IPS-11a (cell line): ENCODE measurements around the gene TXN2.

Source experiments
- H3K4me3 ChIP-seq: one replicate; pipeline ENCODE4 v1.5.1; 2013; ENCODE audit warnings: low read depth, low read length, control low read depth

The TXN2 gene

GRCh38 chr22:36486619-36487384, 5.4 kb upstream of the TXN2 start:
- no peak overlapping the region for H3K4me3 ChIP-seq

- H3K4me3 ChIP-seq = peak overlapping the region; percentile 80
Observed at GRCh38 chr22:36480941-36481392, 473 bp downstream of the TXN2 start.

- H3K4me3 ChIP-seq = no peak overlapping the region
Observed at GRCh38 chr22:36478966-36479365, 2.5 kb downstream of the TXN2 start.

- no peak overlapping the region for H3K4me3 ChIP-seq
Observed at GRCh38 chr22:36475341-36475740, 6.1 kb downstream of the TXN2 start.

DNA sequence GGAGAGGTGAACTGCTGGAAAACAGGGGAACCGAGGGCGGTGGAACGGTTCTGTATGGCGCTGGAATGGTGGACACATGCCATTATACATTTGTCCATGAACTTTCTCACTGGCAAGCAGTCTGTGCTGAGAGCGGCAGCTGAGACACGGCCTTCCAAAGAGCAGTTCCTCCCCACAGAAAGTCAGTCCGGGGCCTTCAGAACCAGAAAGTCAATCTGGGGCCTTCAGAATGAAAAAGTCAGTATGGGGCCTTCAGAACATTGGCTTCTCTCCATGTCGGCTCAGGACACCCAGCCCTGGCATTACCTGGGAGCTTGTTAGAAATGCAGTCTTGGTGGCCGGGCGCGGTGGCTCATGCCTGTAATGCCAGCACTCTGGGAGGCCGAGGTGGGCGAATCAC, 8.8 kb downstream of the TXN2 start:
- H3K4me3 ChIP-seq = no peak overlapping the region

DNA sequence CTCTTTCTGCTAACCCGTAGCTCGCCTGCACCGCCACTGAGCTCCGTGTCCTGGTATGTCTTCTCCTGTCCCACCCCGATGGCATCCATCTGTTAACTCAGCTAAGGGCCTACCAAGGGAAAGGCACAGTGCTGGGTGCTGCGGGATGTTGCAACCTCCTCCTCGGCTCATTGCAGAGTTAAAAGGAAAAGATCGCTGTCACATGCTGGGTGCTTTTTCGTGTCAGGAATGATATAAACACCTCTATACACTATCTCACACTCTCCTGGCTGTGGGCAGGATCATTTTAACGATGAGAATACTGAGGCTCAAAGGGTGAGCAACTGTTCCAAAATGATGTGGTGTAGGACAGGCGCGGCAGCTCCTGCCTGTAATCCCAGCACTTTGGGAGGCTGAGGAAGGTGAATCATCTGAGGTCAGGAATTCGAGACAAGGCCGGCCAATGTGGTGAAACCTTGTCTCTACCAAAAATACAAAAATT, 10.1 kb downstream of the TXN2 start:
- no peak overlapping the region for H3K4me3 ChIP-seq

DNA sequence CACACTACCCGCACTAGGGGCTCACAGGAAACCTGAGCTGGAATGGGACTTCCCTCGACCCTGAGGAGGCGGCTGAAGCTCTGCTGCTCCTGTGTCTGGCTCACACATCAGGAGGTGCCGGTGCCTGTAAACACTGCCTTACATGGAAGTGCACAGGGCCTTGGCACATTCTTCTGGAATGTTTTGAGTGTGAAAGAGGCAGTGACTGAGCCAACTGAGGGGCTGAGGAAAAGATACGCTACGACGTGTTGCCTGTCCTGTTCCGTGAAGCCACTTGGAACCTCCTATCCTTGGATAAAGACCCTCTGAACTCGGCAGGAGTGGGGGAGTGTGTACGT, 10.5 kb downstream of the TXN2 start:
- H3K4me3 ChIP-seq = no peak overlapping the region

DNA sequence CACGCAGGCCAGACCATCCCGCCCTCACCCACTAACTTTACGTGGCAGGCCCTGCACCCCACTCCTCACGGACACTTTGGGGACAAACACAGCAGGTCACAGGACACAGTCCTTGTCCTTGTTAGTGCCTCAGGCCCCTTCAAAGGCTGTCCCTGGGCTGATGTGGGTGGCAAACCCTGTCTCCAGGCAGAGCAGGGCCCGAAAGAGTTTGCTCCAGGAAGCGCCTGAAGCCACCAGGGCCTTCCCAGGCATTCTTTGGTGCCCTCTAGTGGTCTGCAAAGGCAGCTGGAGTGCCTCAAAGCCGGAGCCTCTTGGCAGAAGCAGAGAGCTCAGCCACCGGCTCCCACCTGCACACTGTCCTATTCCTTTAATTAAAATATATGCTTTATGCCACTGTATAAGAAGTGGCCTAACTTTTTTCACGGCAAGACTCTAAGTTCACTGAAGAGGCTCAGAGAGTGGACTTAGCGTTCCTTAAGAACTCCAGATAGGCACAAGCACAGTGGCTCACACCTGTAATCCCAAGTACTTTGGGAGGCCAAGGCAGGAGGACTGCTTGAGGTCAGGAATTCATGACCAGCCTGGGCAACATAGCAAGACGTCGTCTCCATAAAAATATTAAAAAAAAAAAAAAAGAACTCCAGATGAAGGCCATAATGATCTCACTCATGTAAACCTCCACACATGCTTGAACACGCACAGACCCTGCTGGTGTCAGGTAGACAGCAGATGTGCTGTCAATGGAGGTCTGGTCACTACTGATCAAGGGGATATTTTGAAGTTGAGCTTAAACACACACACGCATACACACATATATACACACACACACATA, 11.1 kb downstream of the TXN2 start:
- H3K4me3 ChIP-seq = no peak overlapping the region

DNA sequence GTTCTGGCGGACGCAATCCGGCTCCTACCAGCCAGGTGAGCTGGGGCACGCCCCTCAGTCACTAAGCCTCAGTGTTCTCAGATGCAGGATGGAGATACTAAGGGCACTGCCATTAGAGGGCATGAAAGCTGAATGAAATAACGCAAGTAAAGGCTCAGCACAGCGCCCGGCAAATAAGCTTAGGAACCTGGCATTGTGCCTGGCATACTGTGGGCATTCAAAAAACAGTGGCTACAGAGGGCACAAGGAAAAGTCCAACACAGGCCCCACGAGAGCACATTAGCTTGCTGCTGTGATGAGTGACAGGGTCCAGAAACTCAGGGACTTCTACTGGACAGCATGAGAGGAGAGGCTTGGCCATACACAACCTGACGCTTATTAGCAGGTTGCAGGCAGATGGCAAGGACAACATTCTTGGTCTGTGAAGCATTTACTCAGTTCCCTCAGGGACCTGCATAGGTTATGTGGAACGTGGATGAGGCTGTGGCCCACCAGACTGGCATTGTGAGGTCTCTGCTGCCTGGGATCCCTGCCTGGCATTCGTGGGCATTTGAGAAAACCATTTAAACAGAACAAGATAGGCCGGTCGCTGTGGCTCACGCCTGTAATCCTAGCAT, 12.2 kb downstream of the TXN2 start:
- H3K4me3 ChIP-seq = no peak overlapping the region

DNA sequence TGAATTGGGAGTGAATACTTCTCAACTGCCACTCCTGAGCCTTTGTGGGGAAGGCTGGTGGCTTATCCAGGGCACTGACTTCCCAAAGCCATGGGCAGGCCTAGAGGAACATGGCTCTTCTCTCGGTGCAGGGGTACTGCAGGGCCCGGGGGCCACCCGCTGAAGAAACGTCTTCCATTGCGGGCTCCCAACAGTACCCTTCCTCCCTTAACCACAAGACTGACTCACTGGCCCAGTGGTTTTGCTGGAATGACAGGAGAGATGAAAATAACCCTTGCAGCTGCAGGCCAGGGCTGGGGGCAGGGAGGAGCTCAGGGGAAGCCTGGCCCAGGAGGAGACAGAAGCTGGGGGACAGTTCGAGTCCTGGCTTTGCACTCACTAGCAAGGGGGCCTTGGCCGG, 13.5 kb downstream of the TXN2 start:
- no peak overlapping the region for H3K4me3 ChIP-seq

- H3K4me3 ChIP-seq = no peak overlapping the region
Observed at GRCh38 chr22:36467042-36467810, 14.2 kb downstream of the TXN2 start.

GRCh38 chr22:36466258-36466657, 15.2 kb downstream of the TXN2 start:
- no peak overlapping the region for H3K4me3 ChIP-seq

- no peak overlapping the region for H3K4me3 ChIP-seq
Observed at GRCh38 chr22:36465232-36466021, 16.0 kb downstream of the TXN2 start.

DNA sequence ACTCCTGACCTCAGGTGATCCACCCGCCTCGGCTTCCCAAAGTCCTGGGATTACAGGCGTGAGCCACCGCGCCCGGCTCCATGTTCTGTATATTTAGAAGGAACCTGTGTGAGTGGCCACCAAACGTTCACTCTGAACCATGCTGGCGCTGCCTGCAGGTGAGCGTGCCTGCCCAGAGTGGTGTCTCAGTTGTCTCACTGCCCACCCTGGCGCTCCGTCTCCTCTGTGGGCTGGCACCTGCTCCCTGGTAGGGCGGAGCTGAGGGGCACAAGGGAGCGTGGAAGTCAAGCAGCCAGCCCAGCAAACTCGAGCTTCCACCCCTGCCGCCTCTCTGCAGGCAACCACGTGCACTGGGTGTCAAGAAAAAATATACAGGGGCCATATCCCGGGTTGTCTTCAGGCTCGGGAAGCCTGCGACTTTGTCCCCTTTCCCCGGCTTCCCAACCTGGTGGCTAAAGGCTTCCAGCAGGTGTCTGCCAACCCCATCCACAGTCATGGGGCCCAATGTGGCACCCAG, 16.7 kb downstream of the TXN2 start:
- no peak overlapping the region for H3K4me3 ChIP-seq

- no peak overlapping the region for H3K4me3 ChIP-seq
Observed at GRCh38 chr22:36463783-36464184, 17.7 kb downstream of the TXN2 start.

GRCh38 chr22:36461665-36462649, 19.5 kb downstream of the TXN2 start:
- H3K4me3 ChIP-seq = no peak overlapping the region

DNA sequence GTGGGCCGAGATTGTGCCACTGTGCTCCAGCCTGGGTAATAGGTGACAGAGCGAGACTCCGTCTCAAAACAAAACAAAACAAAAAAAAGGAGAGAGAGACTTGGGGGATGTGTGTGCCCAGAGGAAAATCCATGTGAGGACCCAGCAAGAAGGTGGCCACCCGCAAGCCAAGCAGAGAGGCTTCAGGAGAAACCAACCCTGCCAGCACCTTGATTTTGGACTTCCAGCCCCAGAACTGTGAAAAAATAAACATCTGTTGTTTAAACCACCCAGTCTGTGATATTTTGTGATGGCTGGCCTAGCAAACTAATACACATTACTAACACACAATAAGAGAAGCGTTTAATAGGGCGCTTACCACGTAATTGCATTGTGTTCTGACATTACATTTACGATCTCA, 21.2 kb downstream of the TXN2 start:
- no peak overlapping the region for H3K4me3 ChIP-seq

DNA sequence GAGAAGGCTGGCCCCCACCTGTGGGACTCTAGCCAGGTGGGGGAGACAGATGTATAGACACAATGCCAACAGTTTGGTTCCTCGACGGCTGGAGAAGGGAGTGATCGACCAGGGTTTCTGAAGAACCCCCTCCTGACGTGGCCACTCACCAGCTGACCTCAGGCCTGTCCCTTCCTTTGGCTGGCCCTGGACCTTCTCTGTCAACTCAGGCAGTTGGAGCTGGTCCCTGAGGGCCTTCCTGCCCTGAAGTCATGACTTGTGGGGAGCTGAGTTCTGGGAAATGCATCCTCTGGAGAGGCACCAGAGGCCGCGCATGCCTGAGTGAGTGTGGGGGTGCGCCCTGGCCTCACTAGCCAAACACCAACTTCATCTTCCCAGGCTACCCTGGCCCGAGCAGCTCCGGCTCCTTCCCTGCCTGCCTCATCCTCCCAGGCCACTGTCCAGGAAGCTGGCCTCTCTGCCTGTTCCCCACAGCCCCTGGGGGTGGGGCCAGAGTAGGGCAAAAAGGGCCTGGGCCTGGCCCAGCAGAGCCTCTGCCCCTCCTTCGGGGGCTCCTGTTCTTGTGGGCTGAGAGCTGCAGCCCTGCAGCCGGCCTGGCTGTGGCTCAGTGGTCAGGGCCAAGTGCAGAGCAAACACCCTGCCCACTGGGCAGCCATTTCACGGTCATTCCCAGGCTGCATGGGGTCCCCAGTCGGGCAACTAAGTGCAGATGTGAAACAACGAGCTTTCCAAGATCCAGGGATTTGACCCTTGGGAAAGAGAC, 23.6 kb downstream of the TXN2 start:
- H3K4me3 ChIP-seq = no peak overlapping the region
